HepG2 (cell line): ENCODE results near the gene DAB2. TPM values are rescaled to one million over a fixed set of nuclear protein-coding genes. Genes with fewer than 3 reads are reported as not detected.

Source experiments
- ATAC-seq: fragments of 200-7000 bp; cut with Tn5 transposase; 3 replicates; pipeline ENCODE4 v1.9.1; 2020; ENCODE audit warnings: mild to moderate bottlenecking, moderate library complexity
- BruUV-seq: library from RNA; stranded (reverse); fragments of 400-500 nt; replicated peaks from 2 replicates; lab custom pipeline; 2021; lab: Mats Ljungman, UMichigan
- CTCF ChIA-PET: fragments of 300-600 bp; formaldehyde crosslinking; extraction: SDS; loops from one replicate; lab custom pipeline; 2021; ENCODE audit warnings: low total read pairs, inconsistent platforms, low intra/inter-chr PET ratio; lab: Yijun Ruan, JAX
- POLR2A ChIA-PET: fragments of 350-600 bp; sonication (Branson Sonifier 250); formaldehyde crosslinking; loops from one replicate; lab custom pipeline; 2020; ENCODE audit warnings: antibody characterized with exemption, inconsistent platforms; lab: Yijun Ruan, JAX
- DNase-seq: peaks from one replicate; pipeline ENCODE4 v3.0.0-alpha.2; 2015; ENCODE audit warnings: low spot score
- FAIRE-seq: peaks from 3 replicates; lab custom pipeline; 2011; peaks lifted over from hg19 to GRCh38; lab: Jason Lieb, UNC
- H2AFZ ChIP-seq: one replicate; pipeline ENCODE4 v1.6.1; 2011; ENCODE audit warnings: low read length, inconsistent platforms
- H3K27ac ChIP-seq: fragments of 300-600 bp; 3 replicates; pipeline ENCODE4 v1.8.0; 2011; ENCODE audit warnings: mixed run types, mild to moderate bottlenecking, mixed read lengths, low read length, inconsistent platforms; ENCODE audit not compliant: insufficient read depth; ENCODE audit errors: extremely low read length
- H3K27me3 ChIP-seq, 2 experiments: fragments of 200-600 bp in 1 of 2; 2 replicates in 1 of 2; 3 replicates in 1 of 2; pipeline versions ENCODE4 v1.6.0 to v1.8.0; 2011; ENCODE audit warnings: low read length in 2 of 2, mild to moderate bottlenecking in 2 of 2, moderate library complexity in 2 of 2, inconsistent platforms in 1 of 2; ENCODE audit not compliant: insufficient read depth in 2 of 2, control insufficient read depth in 1 of 2
- H3K36me3 ChIP-seq, 2 experiments: fragments of 200-600 bp in 1 of 2; replicated peaks in 1 of 2; 2 replicates in 1 of 2; 3 replicates in 1 of 2; pipeline versions ENCODE4 v1.5.1 to v1.8.0; 2011; ENCODE audit warnings: low read length in 2 of 2, inconsistent platforms in 1 of 2; ENCODE audit not compliant: insufficient read depth in 2 of 2, control insufficient read depth in 1 of 2
- H3K4me1 ChIP-seq: 2 replicates; pipeline ENCODE4 v1.5.1; 2012; ENCODE audit warnings: low read length, inconsistent platforms; ENCODE audit not compliant: insufficient read depth
- H3K4me2 ChIP-seq: 2 replicates; pipeline ENCODE4 v1.6.0; 2011; ENCODE audit warnings: low read depth, low read length, inconsistent platforms
- H3K4me3 ChIP-seq, 3 experiments: fragments of 200-600 bp in 1 of 3; sonication (generic), shearing (Covaris generic) in 1 of 3; replicated peaks in 1 of 3; 2 replicates each; pipeline ENCODE4 v1.5.1; 2011 to 2016; ENCODE audit warnings: low read length in 3 of 3, inconsistent platforms in 2 of 3, low read depth in 2 of 3, mild to moderate bottlenecking in 2 of 3, control low read depth in 1 of 3, mixed read lengths in 1 of 3; ENCODE audit not compliant: insufficient read depth in 1 of 3
- H3K79me2 ChIP-seq: one replicate; pipeline ENCODE4 v1.6.1; 2011; ENCODE audit warnings: low read length, inconsistent platforms; ENCODE audit not compliant: insufficient read depth
- H3K9ac ChIP-seq: 2 replicates; pipeline ENCODE4 v1.6.0; 2011; ENCODE audit warnings: mild to moderate bottlenecking, low read depth, low read length, inconsistent platforms; ENCODE audit not compliant: insufficient read depth
- H3K9me3 ChIP-seq: 2 replicates; pipeline ENCODE4 v1.5.1; 2012; ENCODE audit warnings: mild to moderate bottlenecking, low read length
- H4K20me1 ChIP-seq: 2 replicates; pipeline ENCODE4 v1.6.0; 2011; ENCODE audit warnings: inconsistent platforms, mild to moderate bottlenecking, low read length, moderate library complexity; ENCODE audit not compliant: insufficient read depth
- EHMT2 ChIP-seq: fragments of 200-600 bp; sonication (generic); IDR thresholded peaks from 2 replicates; pipeline ENCODE4 v1.7.0; 2017; ENCODE audit warnings: antibody characterized with exemption, low read depth, low read length, borderline replicate concordance
- IRF2 ChIP-seq: IDR thresholded peaks from 2 replicates; pipeline ENCODE4 v1.6.1; 2018; ENCODE audit warnings: missing genetic modification reagents, missing compliant biosample characterization
- MXD3 ChIP-seq: IDR thresholded peaks from 2 replicates; pipeline ENCODE4 v1.6.1; 2016; ENCODE audit warnings: mild to moderate bottlenecking, missing biosample characterization, missing genetic modification reagents
- MYNN ChIP-seq: sonication (generic); formaldehyde crosslinking; IDR thresholded peaks from 2 replicates; pipeline ENCODE4 v1.4.0; 2020; ENCODE audit warnings: mild to moderate bottlenecking, low read depth, missing genetic modification reagents
- NAIF1 ChIP-seq: sonication (generic); formaldehyde crosslinking; IDR thresholded peaks from 2 replicates; pipeline ENCODE4 v1.5.0; 2020; ENCODE audit warnings: mild to moderate bottlenecking, missing genetic modification reagents, borderline replicate concordance
- SAP130 ChIP-seq: IDR thresholded peaks from 2 replicates; pipeline ENCODE4 v1.6.1; 2016; ENCODE audit warnings: low read depth
- TBL1XR1 ChIP-seq: fragments of 150-350 bp; IDR thresholded peaks from 2 replicates; pipeline ENCODE4 v1.6.1; 2014; ENCODE audit warnings: borderline replicate concordance, low read length; ENCODE audit not compliant: partially characterized antibody
- TBX2 ChIP-seq: sonication (generic); formaldehyde crosslinking; IDR thresholded peaks from 2 replicates; pipeline ENCODE4 v1.5.0; 2020; ENCODE audit warnings: missing genetic modification reagents, mild to moderate bottlenecking, borderline replicate concordance
- ZBTB14 ChIP-seq: sonication (generic); formaldehyde crosslinking; IDR thresholded peaks from 2 replicates; pipeline ENCODE4 v1.4.0; 2020; ENCODE audit warnings: missing genetic modification reagents
- ZBTB4 ChIP-seq: sonication (generic); formaldehyde crosslinking; IDR thresholded peaks from 2 replicates; pipeline ENCODE4 v1.4.0; 2020; ENCODE audit warnings: missing genetic modification reagents, mild to moderate bottlenecking, borderline replicate concordance
- ZNF331 ChIP-seq: sonication (generic); formaldehyde crosslinking; IDR thresholded peaks from 2 replicates; pipeline ENCODE4 v1.4.0; 2020; ENCODE audit warnings: missing genetic modification reagents
- ZNF740 ChIP-seq: sonication (generic); formaldehyde crosslinking; IDR thresholded peaks from 2 replicates; pipeline ENCODE4 v1.4.0; 2020; ENCODE audit warnings: missing genetic modification reagents
- ZNF777 ChIP-seq: sonication (generic); formaldehyde crosslinking; IDR thresholded peaks from 2 replicates; pipeline ENCODE4 v1.4.0; 2020; ENCODE audit warnings: missing genetic modification reagents
- ZNF782 ChIP-seq: sonication (generic); formaldehyde crosslinking; IDR thresholded peaks from 2 replicates; pipeline ENCODE4 v1.4.0; 2020; ENCODE audit warnings: missing genetic modification reagents, mild to moderate bottlenecking, borderline replicate concordance
- WGBS: methylation state at CpG from one replicate; pipeline ENCODE4 v1.1.6; 2017; ENCODE audit warnings: low lambda C conversion rate; 5-methylcytosine and 5-hydroxymethylcytosine counted together
- in situ Hi-C: cut with HindIII; loops from 2 replicates; pipeline ENCODE4 v1.10.0; 2017; ENCODE audit warnings: low pct_unique_long_range_greater_than_20kb; ENCODE audit not compliant: extremely low pct_ligation_motif_present
- intact Hi-C: fragments of 100-400 bp; cut with micrococcal nuclease; formaldehyde crosslinking; loops from one replicate; pipeline ENCODE4 v1.10.0; 2022; ENCODE audit not compliant: unreplicated experiment
- polyA plus RNA-seq, 8 experiments: library from polyadenylated mRNA; depleted of rRNA in 3 of 8; stranded (reverse) in 7 of 8; unstranded in 1 of 8; fragments of >200 nt; fragmentation: Illumina TruSeq in 4 of 8; extraction: Trizol in 4 of 8; gene quantifications; 2 replicates each; pipeline versions ENCODE4 v1.2.1 to v1.2.3, GENCODE V29; 2011 to 2016; ENCODE audit warnings: low read depth in 4 of 8, missing spikeins in 1 of 8, mixed read lengths in 1 of 8; ENCODE audit not compliant: insufficient read depth in 1 of 8
- total RNA-seq, 5 experiments: library from RNA; depleted of rRNA; stranded (reverse); fragments of >200 nt; fragmentation: Illumina TruSeq; extraction: Trizol; gene quantifications; 2 replicates each; pipeline ENCODE4 v1.2.3, GENCODE V29; 2016; ENCODE audit warnings: low read depth in 1 of 5

The DAB2 gene
- total and polyA plus RNA-seq, 2 of the 13 experiments (the other 11 are each of a cell fraction or from before 2014, with no cell fraction given): 6.4 to 6.5 TPM

GRCh38 chr5:39424736-39425637 lies at the start of gene DAB2 (continued):
- TF ChIP-seq ZBTB4 (no peak), ZNF331 (CRISPR knock-in tag) (peak; percentile 52; the same call in 1 of the 2 replicates), ZNF777 (0 out of 2 replicates have a peak, but pooled peaks have one; percentile 21)

GRCh38 chr5:39473156-39473775 lies 48.5 kb upstream of the DAB2 start:
- Histone ChIP-seq H3K4me3 (no peak overlapping the region), H3K9ac (no peak overlapping the region), H3K36me3 (no peaks in the 10 kb centered on the region), H3K79me2 (no peaks in the 10 kb centered on the region), H3K27ac (no peak overlapping the region), H3K4me2 (no peak overlapping the region), H4K20me1 (no peaks in the 10 kb centered on the region), H2AFZ (no peak overlapping the region), H3K4me1 (no peaks in the 10 kb centered on the region), H3K27me3 (no peaks in the 10 kb centered on the region), H3K9me3 (no peaks in the 10 kb centered on the region)
- CTCF ChIA-PET: no interaction called here
- no peak for FAIRE-seq
- 29% methylated on average over 3 of the region's 3 CpGs for WGBS
- POLR2A ChIA-PET: no interaction called here
- intact Hi-C loops: no loop called here
- in situ Hi-C loops: no loop called here
- TF ChIP-seq EHMT2 (no peak), TBL1XR1 (no peak), IRF2 (CRISPR knock-in tag) (no peak), ZNF740 (CRISPR knock-in tag) (no peak), NAIF1 (CRISPR knock-in tag) (no peak), MXD3 (CRISPR knock-in tag) (no peak), ZNF782 (CRISPR knock-in tag) (no peak), MYNN (CRISPR knock-in tag) (no peak), SAP130 (CRISPR knock-in tag) (no peak), TBX2 (CRISPR knock-in tag) (no peak), ZBTB14 (no peak)
- DNase-seq: no peak
- BruUV-seq: no TSS peak
- ATAC-seq: no peak
